Ovary (tissue), 3 donors: ENCODE measurements around the gene CLECL1.

Experiments
- CTCF ChIP-seq, 3 donors: fragments of 450-650 bp in 2 of 3; fragments of 200-600 bp in 1 of 3; IDR thresholded peaks; one replicate each; pipeline versions ENCODE4 v1.5.1 to v1.8.0; 2016 to 2022; ENCODE audit warnings: antibody characterized with exemption in 3 of 3, mild to moderate bottlenecking in 1 of 3
- POLR2A ChIP-seq: fragments of 450-650 bp; IDR thresholded peaks from one replicate; pipeline ENCODE4 v1.6.1; 2017; ENCODE audit warnings: antibody characterized with exemption, mild to moderate bottlenecking, moderate library complexity
- donor health status: DM: no; HTN: no; CAD: no.

DNA sequence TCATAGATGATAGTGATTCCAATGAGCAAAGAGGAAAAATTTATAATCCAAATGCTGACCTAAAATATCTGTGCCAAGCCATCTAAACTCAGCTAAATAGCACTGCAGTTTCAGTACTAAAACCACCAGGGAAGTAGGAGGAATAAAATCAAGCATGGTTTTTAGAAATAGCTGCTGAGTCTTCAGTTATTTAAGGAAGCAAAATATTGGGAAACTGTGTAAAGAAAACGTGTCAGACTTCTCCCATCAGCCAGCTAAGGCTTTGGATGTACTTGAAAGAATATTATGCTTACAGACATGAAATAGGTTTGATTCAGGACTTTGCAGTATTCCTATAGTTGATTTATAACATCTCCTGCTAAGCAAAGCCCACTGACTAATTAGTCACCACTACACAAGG lies 38.7 kb downstream of the CLECL1 start:
- TF ChIP-seq POLR2A (no peak), CTCF (IDR thresholded peaks at IDR 0.05) (no peak)
